Embryonic facial prominence (tissue), 1 donor: ENCODE measurements around the gene MED27.

Experiments
- DNase-seq: peaks from one replicate; pipeline ENCODE4 v3.0.0-alpha.2; 2016; ENCODE audit errors: extremely low spot score

MED27 gene

GRCh38 chr9:131836607-131837315, 242.9 kb downstream of the MED27 start:
- no peak for DNase-seq

- no peak for DNase-seq
These were observed 243.6 kb downstream of the MED27 start for GRCh38 chr9:131836021-131836420.

GRCh38 chr9:131835151-131835910, 244.3 kb downstream of the MED27 start:
- DNase-seq: no peak

- DNase-seq: no peak
These were observed 244.9 kb downstream of the MED27 start for GRCh38 chr9:131834721-131835120.

- DNase-seq: no peak
These were observed 245.8 kb downstream of the MED27 start for GRCh38 chr9:131833906-131834305.

GRCh38 chr9:131833083-131833482, 246.6 kb downstream of the MED27 start:
- no peak for DNase-seq

GRCh38 chr9:131831380-131832165, 248.1 kb downstream of the MED27 start:
- no peak for DNase-seq

GRCh38 chr9:131827821-131828369, 251.8 kb downstream of the MED27 start:
- no peak for DNase-seq

GRCh38 chr9:131826966-131827525, 252.6 kb downstream of the MED27 start:
- DNase-seq: no peak

GRCh38 chr9:131826053-131826452, 253.6 kb downstream of the MED27 start:
- DNase-seq: no peak

- no peak for DNase-seq
These were observed 254.6 kb downstream of the MED27 start for GRCh38 chr9:131824953-131825495.

GRCh38 chr9:131824155-131824594, 255.5 kb downstream of the MED27 start:
- DNase-seq: no peak

- no peak for DNase-seq
These were observed 255.9 kb downstream of the MED27 start for GRCh38 chr9:131823701-131824146.

- DNase-seq: no peak
These were observed 261.6 kb downstream of the MED27 start for GRCh38 chr9:131818089-131818488.

GRCh38 chr9:131817627-131818026, 262.0 kb downstream of the MED27 start:
- no peak for DNase-seq

- no peak for DNase-seq
These were observed 262.6 kb downstream of the MED27 start for GRCh38 chr9:131817073-131817472.

- DNase-seq: no peak
These were observed 263.4 kb downstream of the MED27 start for GRCh38 chr9:131815970-131816873.

GRCh38 chr9:131814707-131815106, 265.0 kb downstream of the MED27 start:
- DNase-seq: no peak

- DNase-seq: no peak
These were observed 266.6 kb downstream of the MED27 start for GRCh38 chr9:131813116-131813515.

GRCh38 chr9:131812116-131812790, 267.4 kb downstream of the MED27 start:
- no peak for DNase-seq
